Measurements from ENCODE around the gene CTNNA3. TPM values are rescaled to one million over a fixed set of nuclear protein-coding genes. Genes with fewer than 3 reads are reported as not detected.

Gene CTNNA3
- total RNA-seq, 1 donor from 2014 or later = 3.3 TPM

- TF ChIP-seq, protein P1, sequence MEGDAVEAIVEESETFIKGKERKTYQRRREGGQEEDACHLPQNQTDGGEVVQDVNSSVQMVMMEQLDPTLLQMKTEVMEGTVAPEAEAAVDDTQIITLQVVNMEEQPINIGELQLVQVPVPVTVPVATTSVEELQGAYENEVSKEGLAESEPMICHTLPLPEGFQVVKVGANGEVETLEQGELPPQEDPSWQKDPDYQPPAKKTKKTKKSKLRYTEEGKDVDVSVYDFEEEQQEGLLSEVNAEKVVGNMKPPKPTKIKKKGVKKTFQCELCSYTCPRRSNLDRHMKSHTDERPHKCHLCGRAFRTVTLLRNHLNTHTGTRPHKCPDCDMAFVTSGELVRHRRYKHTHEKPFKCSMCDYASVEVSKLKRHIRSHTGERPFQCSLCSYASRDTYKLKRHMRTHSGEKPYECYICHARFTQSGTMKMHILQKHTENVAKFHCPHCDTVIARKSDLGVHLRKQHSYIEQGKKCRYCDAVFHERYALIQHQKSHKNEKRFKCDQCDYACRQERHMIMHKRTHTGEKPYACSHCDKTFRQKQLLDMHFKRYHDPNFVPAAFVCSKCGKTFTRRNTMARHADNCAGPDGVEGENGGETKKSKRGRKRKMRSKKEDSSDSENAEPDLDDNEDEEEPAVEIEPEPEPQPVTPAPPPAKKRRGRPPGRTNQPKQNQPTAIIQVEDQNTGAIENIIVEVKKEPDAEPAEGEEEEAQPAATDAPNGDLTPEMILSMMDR (IDR thresholded peaks at IDR 0.05; ENCODE audit: partially characterized antibody, unreplicated experiment) = no peak
- Mint-ChIP-seq H3K36me3 (ENCODE audit: unreplicated experiment) (no peaks in the 10 kb centered on the region), H3K4me1 (ENCODE audit: low read depth, unreplicated experiment) (peaks cover 11% of the 10 kb centered on the region), H3K27ac (ENCODE audit: unreplicated experiment) (no peak overlapping the region), H3K9me3 (ENCODE audit: unreplicated experiment) (no peaks in the 10 kb centered on the region), H3K27me3 (ENCODE audit: unreplicated experiment) (no peaks in the 10 kb centered on the region), H3K4me3 (ENCODE audit: unreplicated experiment) (no peak overlapping the region)
- no peak for DNase-seq
Measured at GRCh38 chr10:67659497-67659896, 36.5 kb downstream of the CTNNA3 start.

- H3K4me3 Mint-ChIP-seq (ENCODE audit: unreplicated experiment) = no peak overlapping the region
- TF ChIP-seq, protein P1 (IDR thresholded peaks at IDR 0.05; ENCODE audit: partially characterized antibody, unreplicated experiment) = no peak
- no peak overlapping the region for H3K27ac Mint-ChIP-seq (ENCODE audit: unreplicated experiment)
- no peak for DNase-seq
- no peaks in the 10 kb centered on the region for H3K9me3 Mint-ChIP-seq (ENCODE audit: unreplicated experiment)
- no peaks in the 10 kb centered on the region for H3K36me3 Mint-ChIP-seq (ENCODE audit: unreplicated experiment)
- peaks cover 6% of the 10 kb centered on the region for H3K4me1 Mint-ChIP-seq (ENCODE audit: low read depth, unreplicated experiment)
- H3K27me3 Mint-ChIP-seq (ENCODE audit: unreplicated experiment) = no peaks in the 10 kb centered on the region
Measured at GRCh38 chr10:67657775-67658174, 38.2 kb downstream of the CTNNA3 start.

DNA sequence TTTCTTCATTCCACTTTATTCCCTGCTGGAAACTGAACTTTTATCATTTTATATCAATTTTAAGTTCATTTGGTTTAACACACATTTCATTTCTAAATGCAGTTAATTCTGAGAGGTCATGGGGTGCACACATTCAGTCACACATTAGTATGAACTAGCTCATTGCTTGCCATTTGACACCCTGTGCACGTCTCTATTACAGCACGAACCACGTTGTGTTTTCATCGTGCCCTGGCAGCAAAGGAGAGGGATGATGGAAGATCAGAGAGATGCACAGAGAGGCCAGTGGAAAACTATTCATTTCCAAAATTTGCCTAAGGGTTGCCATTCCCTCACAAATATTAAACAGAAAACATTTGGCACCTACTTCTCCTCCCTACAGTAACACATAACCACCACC lies 45.4 kb downstream of the CTNNA3 start:
- Mint-ChIP-seq H3K9me3 (ENCODE audit: unreplicated experiment) (peaks cover 5% of the 10 kb centered on the region), H3K4me3 (ENCODE audit: unreplicated experiment) (no peak overlapping the region), H3K27ac (ENCODE audit: unreplicated experiment) (no peak overlapping the region), H3K36me3 (ENCODE audit: unreplicated experiment) (no peaks in the 10 kb centered on the region), H3K27me3 (ENCODE audit: unreplicated experiment) (no peaks in the 10 kb centered on the region), H3K4me1 (ENCODE audit: low read depth, unreplicated experiment) (no peaks in the 10 kb centered on the region)
- DNase-seq = no peak
- TF ChIP-seq, protein P1 (IDR thresholded peaks at IDR 0.05; ENCODE audit: partially characterized antibody, unreplicated experiment) = no peak

DNA sequence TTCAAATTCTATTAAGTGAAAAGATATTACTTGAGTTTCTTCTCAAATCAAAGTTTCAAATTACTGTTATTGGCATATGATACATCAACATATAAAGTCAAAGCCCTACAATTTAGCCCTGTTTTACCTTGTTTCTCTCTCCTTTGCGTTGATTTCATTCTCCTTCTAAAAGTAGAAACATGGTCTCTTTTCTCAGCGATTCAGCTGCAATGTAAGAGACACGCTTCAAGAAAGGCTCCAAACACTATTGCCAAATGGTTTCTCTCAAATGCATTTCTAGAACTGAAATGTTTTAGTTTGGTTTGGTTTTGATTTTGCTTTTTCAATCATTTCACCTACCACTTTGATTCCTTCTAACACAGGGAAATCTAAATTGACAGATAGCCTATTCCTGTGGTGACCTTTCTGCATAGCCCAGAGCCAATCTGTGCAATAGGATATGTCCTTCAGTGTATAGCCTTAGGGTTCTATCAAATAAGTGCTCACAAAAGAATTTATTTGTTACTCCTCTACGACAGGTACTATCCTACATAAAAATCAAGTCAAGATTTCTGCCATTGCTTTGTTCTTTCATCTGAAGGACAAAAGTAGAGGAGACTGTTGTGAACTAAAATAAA lies 47.3 kb downstream of the CTNNA3 start:
- no peak for DNase-seq
- TF ChIP-seq, protein P1 (IDR thresholded peaks at IDR 0.05; ENCODE audit: partially characterized antibody, unreplicated experiment) = no peak
- Mint-ChIP-seq H3K9me3 (ENCODE audit: unreplicated experiment) (peaks cover 5% of the 10 kb centered on the region), H3K36me3 (ENCODE audit: unreplicated experiment) (no peaks in the 10 kb centered on the region), H3K4me1 (ENCODE audit: low read depth, unreplicated experiment) (no peaks in the 10 kb centered on the region), H3K27ac (ENCODE audit: unreplicated experiment) (no peak overlapping the region), H3K27me3 (ENCODE audit: unreplicated experiment) (no peaks in the 10 kb centered on the region), H3K4me3 (ENCODE audit: unreplicated experiment) (no peak overlapping the region)

GRCh38 chr10:67630904-67631303 lies 65.1 kb downstream of the CTNNA3 start:
- no peaks in the 10 kb centered on the region for H3K27me3 Mint-ChIP-seq (ENCODE audit: unreplicated experiment)
- H3K9me3 Mint-ChIP-seq (ENCODE audit: unreplicated experiment) = no peaks in the 10 kb centered on the region
- H3K36me3 Mint-ChIP-seq (ENCODE audit: unreplicated experiment) = no peaks in the 10 kb centered on the region
- TF ChIP-seq, protein P1 (IDR thresholded peaks at IDR 0.05; ENCODE audit: partially characterized antibody, unreplicated experiment) = no peak
- DNase-seq = no peak
- H3K27ac Mint-ChIP-seq (ENCODE audit: unreplicated experiment) = no peak overlapping the region
- H3K4me3 Mint-ChIP-seq (ENCODE audit: unreplicated experiment) = no peak overlapping the region
- no peaks in the 10 kb centered on the region for H3K4me1 Mint-ChIP-seq (ENCODE audit: low read depth, unreplicated experiment)
